K562 (cell line): ENCODE data around the gene MADD. TPM values are rescaled to one million over a fixed set of nuclear protein-coding genes. Genes with fewer than 3 reads are reported as not detected.
A peak's percentile ranks its signal among the peaks of the same experiment; 100 is the strongest.

Experiments
- BHLHE40 ChIP-seq: IDR thresholded peaks from 2 replicates; pipeline ENCODE4 v1.6.1; 2011; ENCODE audit warnings: low read length, improper control_type of control experiment
- BRD4 ChIP-seq: fragments of 200-600 bp; sonication (generic); IDR thresholded peaks from 2 replicates; pipeline ENCODE4 v1.6.1; 2017; ENCODE audit warnings: inconsistent platforms
- CCNT2 ChIP-seq: IDR thresholded peaks from 2 replicates; pipeline ENCODE4 v1.6.1; 2011; ENCODE audit warnings: borderline replicate concordance, low read depth, mild to moderate bottlenecking, moderate library complexity, mixed read lengths, low read length; ENCODE audit not compliant: insufficient read length; ENCODE audit errors: extremely low read depth
- CXXC5 ChIP-seq: fragments of 250-450 bp; sonication (Bioruptor Pico); IDR thresholded peaks from 2 replicates; pipeline ENCODE4 v1.8.0; 2022; ENCODE audit warnings: inconsistent platforms, mild to moderate bottlenecking, moderate library complexity
- ESRRA ChIP-seq: fragments of 450-650 bp; IDR thresholded peaks from 2 replicates; pipeline ENCODE4 v1.6.1; 2014; ENCODE audit warnings: low read depth, mild to moderate bottlenecking, moderate library complexity, borderline replicate concordance
- HDAC1 ChIP-seq, 2 experiments: fragments of 450-650 bp; IDR thresholded peaks; 2 replicates each; pipeline ENCODE4 v1.6.1; 2016 to 2017; ENCODE audit warnings: inconsistent platforms in 1 of 2, mild to moderate bottlenecking in 1 of 2, moderate library complexity in 1 of 2
- MED1 ChIP-seq: sonication (generic); formaldehyde crosslinking; IDR thresholded peaks from 2 replicates; pipeline ENCODE4 v1.8.1; 2023; ENCODE audit warnings: missing genetic modification reagents, borderline replicate concordance
- PHF8 ChIP-seq: fragments of 200-600 bp; sonication (generic); IDR thresholded peaks from 2 replicates; pipeline ENCODE4 v1.6.1; 2012; ENCODE audit warnings: mixed run types, mild to moderate bottlenecking, inconsistent platforms, low read length, moderate library complexity, borderline replicate concordance
- POLR2B ChIP-seq: fragments of 450-650 bp; IDR thresholded peaks from 2 replicates; pipeline ENCODE4 v1.6.1; 2018; ENCODE audit warnings: low read depth; ENCODE audit not compliant: partially characterized antibody
- POU5F1 ChIP-seq: fragments of 150-350 bp; IDR thresholded peaks from 2 replicates; pipeline ENCODE4 v1.6.1; 2014; ENCODE audit warnings: borderline replicate concordance, low read length, low read depth, mild to moderate bottlenecking; ENCODE audit not compliant: partially characterized antibody
- RCOR1 ChIP-seq, 2 experiments: IDR thresholded peaks; 2 replicates each; pipeline ENCODE4 v1.6.1; 2012; ENCODE audit warnings: low read depth in 2 of 2, low read length in 2 of 2, borderline replicate concordance in 1 of 2, improper control_type of control experiment in 1 of 2
- SMAD4 ChIP-seq: fragments of 250-450 bp; sonication (Bioruptor Pico); conservative IDR thresholded peaks from 2 replicates; pipeline ENCODE4 v1.8.0; 2021; ENCODE audit warnings: inconsistent platforms, mild to moderate bottlenecking, moderate library complexity
- SOX6 ChIP-seq: fragments of 450-650 bp; IDR thresholded peaks from 2 replicates; pipeline ENCODE4 v1.6.1; 2014; ENCODE audit warnings: mild to moderate bottlenecking
- STAT6 ChIP-seq: sonication (generic); formaldehyde crosslinking; IDR thresholded peaks from 2 replicates; pipeline ENCODE4 v1.8.1; 2023; ENCODE audit warnings: mild to moderate bottlenecking, missing genetic modification reagents
- UBTF ChIP-seq, 2 experiments: IDR thresholded peaks; 2 replicates each; pipeline ENCODE4 v1.6.1; 2012; ENCODE audit warnings: improper control_type of control experiment in 2 of 2, low read depth in 2 of 2, low read length in 2 of 2, borderline replicate concordance in 1 of 2
- ZNF589 ChIP-seq: fragments of 200-800 bp; sonication (Bioruptor generic); IDR thresholded peaks from 2 replicates; pipeline ENCODE4 v1.6.1; 2016; ENCODE audit warnings: low read depth, missing genetic modification characterization, missing compliant biosample characterization
- ZNF766 ChIP-seq: fragments of 200-800 bp; sonication (Bioruptor generic); conservative IDR thresholded peaks from 2 replicates; pipeline ENCODE4 v1.6.1; 2016; ENCODE audit warnings: missing genetic modification characterization, missing compliant biosample characterization
- polyA plus RNA-seq, 8 experiments: library from polyadenylated mRNA; depleted of rRNA in 4 of 8; stranded (reverse) in 5 of 8; unstranded in 3 of 8; fragments of >200 nt; fragmentation: Nextera tagmentation in 2 of 8; fragmentation: Illumina TruSeq in 1 of 8; extraction: Ambion mirVana in 2 of 8; extraction: Trizol in 1 of 8; gene quantifications; 2 replicates each; pipeline versions ENCODE4 v1.2.1 to v1.2.3, GENCODE V29; 2011 to 2014; ENCODE audit warnings: inconsistent platforms in 1 of 8, missing spikeins in 1 of 8
- total RNA-seq, 7 experiments: library from RNA; depleted of rRNA in 6 of 7; stranded (reverse); fragments of >200 nt in 6 of 7; fragmentation: Illumina TruSeq in 2 of 7; extraction: Trizol in 2 of 7; gene quantifications; 2 replicates each; pipeline versions ENCODE4 v1.2.1 to v1.2.3, GENCODE V29; 2011 to 2021; ENCODE audit warnings: low replicate concordance in 1 of 7

The MADD gene
- total and polyA plus RNA-seq, 9 of the 15 experiments (the other 6 are each of a cell fraction or from before 2014, with no cell fraction given): 0.68 to 57.6 (median 33.6) TPM

GRCh38 chr11:47378010-47378835, 108.3 kb downstream of the MADD start, which contains the start of gene SPI1 (continued):
- TF ChIP-seq POLR2B: peak; percentile 82
- TF ChIP-seq STAT6 (CRISPR knock-in tag): no peak
- TF ChIP-seq RCOR1 (IDR thresholded peaks at IDR 0.05; ENCODE audit: borderline replicate concordance in 1 of 2, low read depth in 2 of 2, low read length in 2 of 2): peak; percentile 19 to 96; a peak in 2 of 4 replicates
- peak; percentile 67; the same call in 1 of the 2 replicates for TF ChIP-seq ZNF766
- peak; percentile 70; the same call in 1 of the 2 replicates for TF ChIP-seq SMAD4 (CRISPR knock-in tag)
- TF ChIP-seq PHF8: peak; percentile 65; the same call in 1 of the 2 replicates
- TF ChIP-seq MED1 (CRISPR knock-in tag): no peak
- peak; percentile 69; the same call in 1 of the 2 replicates for TF ChIP-seq BRD4
- TF ChIP-seq CCNT2: peak; percentile 97
- peak; percentile 87 for TF ChIP-seq ZNF589 (CRISPR knock-in tag)
- TF ChIP-seq SOX6: peak; percentile 84
- TF ChIP-seq HDAC1 (IDR thresholded peaks at IDR 0.05): peak in 1 of 2 experiments; percentile 66; a peak in 2 of 4 replicates
- no peak for TF ChIP-seq POU5F1
- peak; percentile 73 for TF ChIP-seq CXXC5 (CRISPR knock-in tag)
- peak; percentile 95 for TF ChIP-seq BHLHE40
- TF ChIP-seq UBTF (IDR thresholded peaks at IDR 0.05; ENCODE audit: borderline replicate concordance in 1 of 2, low read depth in 2 of 2, low read length in 2 of 2): 0 out of 4 replicates have a peak, but pooled peaks of 1 of the 2 experiments have one; percentile 24
- 0 out of 2 replicates have a peak, but pooled peaks have one; percentile 19 for TF ChIP-seq ESRRA
